ENCODE measurements around the gene CYP2R1. TPM values are rescaled to one million over a fixed set of nuclear protein-coding genes. Genes with fewer than 3 reads are reported as not detected.

CYP2R1 gene
- total and polyA plus RNA-seq, 7 donors = 6.1 to 17.5 (median 12.3) TPM

GRCh38 chr11:14930369-14930768, 38.3 kb upstream of the CYP2R1 start:
- Histone ChIP-seq H3K27ac (no peak overlapping the region), H3K9me3 (no peaks in the 10 kb centered on the region), H3K27me3 (no peaks in the 10 kb centered on the region), H3K4me3 (no peak overlapping the region), H3K4me1 (no peaks in the 10 kb centered on the region), H3K36me3 (no peaks in the 10 kb centered on the region)
- no peak for DNase-seq
- TF ChIP-seq CTCF (IDR thresholded peaks at IDR 0.05) (no peak), EP300 (IDR thresholded peaks at IDR 0.05) (no peak), POLR2A (IDR thresholded peaks at IDR 0.05) (no peak), POLR2AphosphoS5 (IDR thresholded peaks at IDR 0.05) (no peak)
- 41 to 66% methylated on average over 2 of the region's 2 CpGs for WGBS, 2 donors
- intact Hi-C loops (cut with DNase I) = no loop called here

GRCh38 chr11:14927146-14927545, 35.1 kb upstream of the CYP2R1 start:
- Histone ChIP-seq H3K4me3 (no peak overlapping the region), H3K27me3 (no peaks in the 10 kb centered on the region), H3K9me3 (no peaks in the 10 kb centered on the region), H3K36me3 (no peaks in the 10 kb centered on the region), H3K27ac (no peak overlapping the region), H3K4me1 (no peaks in the 10 kb centered on the region)
- DNase-seq = no peak
- intact Hi-C loops (cut with DNase I) = no loop called here
- TF ChIP-seq POLR2AphosphoS5 (IDR thresholded peaks at IDR 0.05) (no peak), POLR2A (IDR thresholded peaks at IDR 0.05) (no peak), CTCF (IDR thresholded peaks at IDR 0.05) (no peak), EP300 (IDR thresholded peaks at IDR 0.05) (no peak)

GRCh38 chr11:14924318-14924717, 32.3 kb upstream of the CYP2R1 start:
- Histone ChIP-seq H3K9me3 (no peaks in the 10 kb centered on the region), H3K4me1 (no peaks in the 10 kb centered on the region), H3K27ac (no peak overlapping the region), H3K36me3 (no peaks in the 10 kb centered on the region), H3K4me3 (no peak overlapping the region), H3K27me3 (no peaks in the 10 kb centered on the region)
- no peak for TF ChIP-seq CTCF (IDR thresholded peaks at IDR 0.05)
- no peak for TF ChIP-seq POLR2AphosphoS5 (IDR thresholded peaks at IDR 0.05)
- TF ChIP-seq EP300 (IDR thresholded peaks at IDR 0.05) = no peak
- no peak for TF ChIP-seq POLR2A (IDR thresholded peaks at IDR 0.05)
- 92 to 94% methylated on average over 3 of the region's 3 CpGs for WGBS, 2 donors
- intact Hi-C loops (cut with DNase I) = no loop called here
- DNase-seq = no peak

- 95 to 98% methylated on average over 1 of the region's 1 CpG for WGBS, 2 donors
Observed at GRCh38 chr11:14916403-14916802, 24.4 kb upstream of the CYP2R1 start.

More at GRCh38 chr11:14916403-14916802, 24.4 kb upstream of the CYP2R1 start:
- Histone ChIP-seq H3K27ac (no peak overlapping the region), H3K27me3 (no peaks in the 10 kb centered on the region), H3K4me3 (no peak overlapping the region), H3K9me3 (no peaks in the 10 kb centered on the region), H3K36me3 (no peaks in the 10 kb centered on the region), H3K4me1 (no peaks in the 10 kb centered on the region)
- TF ChIP-seq POLR2A (IDR thresholded peaks at IDR 0.05) (no peak), CTCF (IDR thresholded peaks at IDR 0.05) (no peak), POLR2AphosphoS5 (IDR thresholded peaks at IDR 0.05) (no peak), EP300 (IDR thresholded peaks at IDR 0.05) (no peak)
- intact Hi-C loops (cut with DNase I) = no loop called here
- no peak for DNase-seq
